Measurements from ENCODE around the gene DDX5.
A peak's percentile ranks its signal among the peaks of the same experiment; 100 is the strongest.
"Not testable (repeated sequence)": the region's sequence is repeated elsewhere in the genome, so short reads cannot be mapped to it uniquely, and the experiment has no call there.

The DDX5 gene

DNA sequence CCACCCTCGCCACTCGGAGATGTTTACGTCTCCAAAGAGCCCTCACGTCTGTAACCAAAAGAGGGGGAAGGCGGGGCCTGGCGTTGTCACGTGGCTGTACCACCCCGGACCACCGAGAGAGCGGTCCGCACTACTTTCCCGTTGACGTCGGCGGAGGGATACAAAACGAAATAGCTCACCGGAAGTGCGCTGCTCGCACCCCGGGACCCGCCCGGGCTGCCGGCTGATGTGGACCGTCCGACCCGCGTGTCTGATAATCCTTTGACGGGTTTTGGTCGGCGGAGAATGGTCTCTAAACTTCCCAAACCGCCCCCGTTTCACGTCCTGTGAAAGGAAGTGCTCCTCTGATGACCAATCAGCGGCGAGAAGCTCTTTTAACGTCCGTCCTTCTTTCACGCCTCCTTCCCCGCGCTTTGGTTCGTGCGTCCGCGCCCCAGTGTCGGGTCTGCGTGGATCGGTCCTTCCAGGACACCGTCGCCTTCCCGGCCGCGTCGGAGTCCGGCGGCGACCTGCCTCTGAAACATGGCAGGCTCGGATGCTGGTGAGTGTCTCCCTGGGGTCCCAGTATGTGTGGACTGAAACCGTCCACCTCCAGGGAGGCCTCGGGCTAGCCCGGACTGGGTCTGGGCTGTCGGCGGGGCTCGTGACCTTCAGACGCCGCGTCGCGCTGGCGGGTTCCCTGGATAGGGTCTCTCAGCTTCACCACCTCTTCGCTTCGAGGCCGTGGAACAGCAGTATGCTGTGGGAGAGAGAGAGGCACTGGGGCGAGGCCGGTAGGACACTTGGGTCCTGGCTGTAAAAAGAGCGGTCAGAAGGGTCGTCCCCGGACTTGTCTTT lies 705 bp upstream of the DDX5 start, which contains the start of gene CEP95:
CEP95 (plus strand) TSS at position 402 of the 837 bp plus-strand sequence; CDS start at position 523, 121 bp downstream.
- peak; percentile 98 for DNase-seq

DNA sequence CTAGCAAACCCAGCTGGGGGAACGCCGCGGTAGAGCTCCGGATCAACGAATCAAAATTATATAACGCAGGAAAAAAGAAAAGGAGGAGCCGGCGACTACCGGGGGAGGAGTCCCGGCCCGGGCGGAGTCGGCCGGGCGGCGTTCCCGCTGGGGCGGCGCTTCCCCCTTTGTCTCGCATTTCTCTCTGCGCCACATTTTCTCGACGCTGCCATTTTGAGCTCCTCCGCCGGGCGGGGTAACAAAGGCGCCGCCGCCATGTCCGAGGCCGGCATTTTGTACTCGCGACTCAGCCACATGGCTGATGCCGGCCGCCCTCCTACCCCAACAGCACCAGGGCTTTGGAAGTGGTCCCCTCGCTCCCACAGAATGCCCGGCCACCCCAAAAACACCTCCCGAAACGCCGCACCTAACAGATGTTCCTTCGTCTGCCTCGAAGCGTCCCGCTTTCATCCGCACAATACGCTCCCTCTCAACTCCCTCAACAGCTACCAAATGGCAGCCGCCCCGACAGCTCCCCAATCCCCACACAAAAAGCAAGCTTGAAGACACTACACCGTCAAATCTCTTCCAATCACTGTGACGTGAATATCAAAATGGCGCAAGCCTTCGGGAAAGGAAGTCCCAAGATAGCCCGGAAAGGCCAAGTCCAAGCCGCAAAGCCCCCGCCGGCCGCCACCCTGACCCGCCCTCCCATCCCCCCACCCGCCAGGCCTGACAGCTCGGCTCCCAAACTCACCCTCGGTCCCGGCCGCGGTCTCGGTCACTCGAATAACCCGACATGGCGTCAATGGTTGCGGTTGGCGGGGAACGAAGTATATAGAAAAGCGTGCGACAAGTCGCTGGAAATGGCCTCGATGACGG lies 519 bp downstream of the DDX5 start:
- peak; percentile 91 for DNase-seq

DNA sequence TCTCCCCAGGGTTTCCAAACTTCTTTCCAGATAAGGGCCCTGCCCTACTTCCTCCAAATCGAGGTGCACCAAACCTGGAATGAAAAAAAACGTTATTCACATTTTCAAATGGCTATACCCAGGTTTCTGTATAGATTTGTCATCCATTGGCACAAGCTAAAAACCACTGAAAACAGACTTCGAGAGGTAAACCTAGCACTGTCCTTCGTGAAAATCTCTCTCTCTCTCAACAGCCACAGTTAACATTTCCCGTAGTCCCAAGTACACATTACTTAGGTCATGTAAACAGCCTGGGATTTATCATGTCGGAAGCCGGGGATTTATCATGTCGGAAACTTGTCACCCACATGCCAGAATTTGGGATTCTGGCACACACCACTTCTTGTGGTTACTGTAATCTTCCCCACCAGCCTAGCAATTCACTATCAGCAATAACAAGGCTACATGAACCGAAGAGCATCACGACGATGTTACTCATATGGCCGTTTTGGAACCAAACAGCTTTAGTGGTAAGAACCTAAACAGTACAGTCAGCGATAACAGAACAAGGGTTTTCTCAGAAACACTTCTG lies 1.2 kb downstream of the DDX5 start:
- no peak for DNase-seq

- DNase-seq = no peak
Measured at GRCh38 chr17:64503821-64504768, 2.0 kb downstream of the DDX5 start.

- no peak for DNase-seq
Measured at GRCh38 chr17:64503341-64503740, 2.7 kb downstream of the DDX5 start.

DNA sequence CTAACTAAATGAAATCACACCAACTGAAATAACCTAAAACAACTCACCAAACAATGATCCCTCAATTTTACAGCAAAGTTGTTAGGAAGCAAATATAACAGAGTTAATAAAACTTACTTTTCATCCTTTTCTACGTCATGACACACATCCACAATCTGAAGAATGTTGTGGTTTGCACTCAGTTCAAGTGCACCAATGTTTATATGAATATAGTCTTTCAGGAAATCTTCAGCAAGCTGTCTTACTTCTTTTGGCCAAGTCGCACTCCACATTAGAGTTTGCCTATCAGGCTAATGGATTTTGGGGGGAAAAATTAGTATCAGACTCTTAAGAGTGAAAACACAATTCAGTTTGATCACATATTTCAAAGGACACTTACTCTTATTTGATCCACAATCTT lies 3.3 kb downstream of the DDX5 start:
- DNase-seq = no peak

DNA sequence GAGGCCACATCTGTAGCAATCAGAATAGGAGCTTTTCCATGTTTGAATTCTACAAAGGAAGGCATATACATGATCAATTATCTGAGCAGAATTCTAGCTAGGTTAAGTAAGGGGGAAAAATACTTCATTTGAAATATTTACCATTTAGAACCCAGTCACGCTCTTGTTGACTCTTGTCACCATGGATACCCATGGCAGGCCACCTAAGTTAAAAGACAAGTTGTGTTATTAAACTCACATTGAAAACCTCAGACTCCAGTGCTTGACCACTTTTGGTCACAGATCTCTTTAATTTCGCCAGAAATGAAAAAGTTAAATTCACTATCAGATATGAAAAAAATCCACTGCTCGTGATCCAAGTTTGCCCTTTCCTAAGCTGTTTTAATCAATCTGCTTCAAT lies 4.1 kb downstream of the DDX5 start:
- no peak for DNase-seq

GRCh38 chr17:64500862-64501765 lies 5.0 kb downstream of the DDX5 start:
- no peak for DNase-seq

- DNase-seq = no peak
Measured at GRCh38 chr17:64500487-64500859, 5.6 kb downstream of the DDX5 start.

- no peak for DNase-seq
Measured at GRCh38 chr17:64499805-64500486, 6.1 kb downstream of the DDX5 start.

- DNase-seq = no peak
Measured at GRCh38 chr17:64498308-64499203, 7.5 kb downstream of the DDX5 start.

DNA sequence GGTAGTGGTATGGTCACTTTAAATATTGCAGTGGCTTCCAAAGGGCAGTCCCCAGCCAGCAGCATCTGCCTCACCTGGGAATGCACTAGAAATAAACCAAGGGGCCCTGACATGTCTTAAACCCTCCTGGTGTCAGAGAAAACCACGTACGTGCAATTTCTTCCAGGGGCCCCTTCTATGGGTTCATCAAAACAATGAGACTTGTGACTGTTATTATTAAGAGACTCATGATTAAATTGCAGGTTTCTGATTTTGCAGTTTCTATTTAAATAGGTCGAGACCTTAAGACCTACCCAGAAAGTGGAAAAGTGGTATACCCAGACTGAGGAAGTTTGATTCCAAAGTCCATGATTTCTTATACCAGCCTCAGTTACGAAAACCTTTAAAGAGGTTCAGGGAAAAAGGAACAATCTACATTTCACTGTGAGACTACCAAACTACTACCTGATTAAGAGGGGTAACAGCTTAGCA lies 8.5 kb downstream of the DDX5 start:
- DNase-seq = peak; percentile 84

GRCh38 chr17:64496786-64497564 lies 9.1 kb downstream of the DDX5 start, which contains the start of gene POLG2:
POLG2 (minus strand) TSS chr17:64497054; CDS start chr17:64496968, 86 bp downstream.
- DNase-seq = peak; percentile 98

GRCh38 chr17:64496348-64496785 lies 9.7 kb downstream of the DDX5 start:
- no peak for DNase-seq

- DNase-seq = not testable (repeated sequence)
Measured at GRCh38 chr17:64495300-64495699, 10.8 kb downstream of the DDX5 start.

DNA sequence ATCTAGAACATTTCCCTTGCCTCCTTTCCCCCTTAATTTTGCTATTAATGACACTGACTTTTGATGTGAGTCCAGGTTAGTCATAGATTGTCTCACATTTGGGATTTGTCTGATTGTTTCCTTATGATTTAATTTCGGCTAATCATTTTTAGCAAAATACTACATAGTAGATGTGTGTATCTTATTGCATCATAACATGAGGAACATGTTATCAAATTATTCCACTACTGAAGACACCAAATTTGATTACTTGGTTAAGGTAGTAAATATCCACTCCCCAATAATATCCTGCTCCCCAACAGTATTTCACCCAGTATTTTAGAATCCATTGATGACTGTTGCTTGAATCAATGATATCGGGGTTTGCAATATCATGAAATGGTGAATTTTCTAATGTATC lies 12.0 kb downstream of the DDX5 start:
- no peak for DNase-seq

DNA sequence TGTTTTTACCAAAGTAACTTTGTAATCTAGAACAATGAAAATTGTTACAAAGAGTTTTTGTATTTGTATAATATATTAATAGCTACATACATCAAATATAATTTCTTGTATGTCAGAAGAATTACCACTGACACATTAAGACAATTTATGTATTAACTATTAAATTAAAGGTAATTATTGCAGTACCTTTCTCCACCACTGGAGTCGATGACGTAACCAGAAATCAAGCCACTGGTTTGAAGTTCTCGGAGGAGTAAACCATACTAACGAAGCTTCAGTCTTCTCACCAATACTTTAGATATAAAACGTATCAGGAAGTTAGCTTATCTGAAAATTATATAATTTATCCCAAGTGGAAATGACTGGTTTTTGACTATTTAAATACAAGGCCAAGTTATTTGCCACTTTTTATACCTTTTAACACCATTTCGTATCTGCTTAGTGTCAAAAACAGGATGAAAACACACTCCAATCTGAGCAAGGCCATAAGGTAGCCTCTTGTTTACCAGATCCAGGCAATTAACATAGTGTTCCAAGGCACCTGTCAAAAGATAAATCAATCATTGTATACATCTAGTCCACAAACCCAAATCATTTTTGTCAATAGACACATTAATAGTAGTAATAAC lies 13.5 kb downstream of the DDX5 start:
- no peak for DNase-seq

DNA sequence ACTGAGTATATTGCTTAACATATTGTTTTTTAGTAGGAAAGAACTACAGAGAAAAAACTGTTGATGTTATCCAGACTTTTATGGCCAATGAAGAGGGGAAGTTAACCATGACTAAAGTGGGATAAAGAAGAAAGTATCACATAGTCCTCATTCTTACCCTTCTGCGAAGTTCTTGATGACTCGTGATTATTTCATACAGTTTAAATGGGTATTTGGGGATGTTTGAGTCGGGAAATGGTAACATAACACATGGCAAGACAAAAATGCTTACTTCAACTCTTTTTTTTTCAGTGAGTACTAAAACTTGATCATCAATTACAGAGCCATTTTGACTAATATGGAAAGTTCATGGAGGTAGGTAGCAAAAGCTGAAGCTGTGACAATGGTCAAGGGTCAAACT lies 14.1 kb downstream of the DDX5 start:
- no peak for DNase-seq

Data from activated CD8-positive, alpha-beta memory T cell treated with anti-CD3 and anti-CD28 coated beads for 24 hours (primary cell).